SK-N-SH (cell line): ENCODE results near the gene LSP1. TPM values are rescaled to one million over a fixed set of nuclear protein-coding genes. Genes with fewer than 3 reads are reported as not detected.

Experiments
- CTCF ChIA-PET: fragments of 300-600, 350-600 bp; formaldehyde crosslinking; extraction: SDS; loops from one replicate; lab custom pipeline; 2021; lab: Yijun Ruan, JAX
- POLR2A ChIA-PET: fragments of 350-600 bp; sonication (Branson Sonifier 250); formaldehyde crosslinking; extraction: SDS; loops from one replicate; lab custom pipeline; 2020; ENCODE audit warnings: antibody characterized with exemption, inconsistent platforms; lab: Yijun Ruan, JAX
- DNase-seq: peaks from one replicate; pipeline ENCODE4 v3.0.0; 2012
- H2AFZ ChIP-seq: fragments of 200-600 bp; sonication (generic); 2 replicates; pipeline ENCODE4 v1.8.1; 2016; ENCODE audit warnings: antibody characterized with exemption, mild to moderate bottlenecking, low read depth
- H3F3A ChIP-seq: fragments of 200-600 bp; sonication (generic); replicated peaks from 2 replicates; pipeline ENCODE3; 2016; ENCODE audit warnings: antibody characterized with exemption, mild to moderate bottlenecking; ENCODE audit not compliant: insufficient read depth
- H3K27ac ChIP-seq, 2 experiments: fragments of 200-500 bp in 1 of 2; fragments of 200-600 bp in 1 of 2; sonication (Bioruptor generic) in 1 of 2; sonication (generic), shearing (Covaris generic) in 1 of 2; 2 replicates each; pipeline versions ENCODE4 v1.5.1 to v1.6.1; 2014 to 2016; ENCODE audit warnings: low read depth in 2 of 2, inconsistent platforms in 1 of 2, low read length in 1 of 2, mild to moderate bottlenecking in 1 of 2, mixed read lengths in 1 of 2
- H3K27me3 ChIP-seq: fragments of 200-600 bp; sonication (generic), shearing (Covaris generic); 2 replicates; pipeline ENCODE4 v1.6.1; 2016; ENCODE audit warnings: mixed run types; ENCODE audit not compliant: insufficient read depth
- H3K36me3 ChIP-seq, 2 experiments: fragments of 200-500 bp in 1 of 2; fragments of 200-600 bp in 1 of 2; sonication (Bioruptor generic) in 1 of 2; sonication (generic) in 1 of 2; replicated peaks in 1 of 2; 2 replicates each; pipeline versions ENCODE3 to v1.5.1; 2014 to 2016; ENCODE audit warnings: low read length in 1 of 2, mild to moderate bottlenecking in 1 of 2; ENCODE audit not compliant: insufficient read depth in 2 of 2, control insufficient read depth in 1 of 2
- H3K4me1 ChIP-seq, 2 experiments: fragments of 200-500 bp in 1 of 2; fragments of 200-600 bp in 1 of 2; sonication (Bioruptor generic) in 1 of 2; sonication (generic), shearing (Covaris generic) in 1 of 2; 2 replicates each; pipeline versions ENCODE4 v1.5.1 to v1.6.1; 2014 to 2016; ENCODE audit warnings: low read depth in 1 of 2, low read length in 1 of 2, mixed run types in 1 of 2; ENCODE audit not compliant: insufficient read depth in 2 of 2, control insufficient read depth in 1 of 2
- H3K4me2 ChIP-seq: fragments of 200-600 bp; sonication (generic), shearing (Covaris generic); 2 replicates; pipeline ENCODE4 v1.6.1; 2017; ENCODE audit warnings: mixed run types
- H3K4me3 ChIP-seq, 2 experiments: fragments of 200-500 bp in 1 of 2; fragments of 200-600 bp in 1 of 2; sonication (Bioruptor generic) in 1 of 2; sonication (generic), shearing (Covaris generic) in 1 of 2; 2 replicates each; pipeline versions ENCODE4 v1.5.1 to v1.8.1; 2014 to 2016; ENCODE audit warnings: low read depth in 2 of 2, inconsistent platforms in 1 of 2, low read length in 1 of 2, mild to moderate bottlenecking in 1 of 2, mixed read lengths in 1 of 2, moderate library complexity in 1 of 2
- H3K79me2 ChIP-seq: fragments of 200-600 bp; sonication (generic); 2 replicates; pipeline ENCODE4 v1.8.1; 2017; ENCODE audit warnings: mild to moderate bottlenecking; ENCODE audit not compliant: insufficient read depth
- H3K9ac ChIP-seq: fragments of 200-600 bp; sonication (generic); 2 replicates; pipeline ENCODE4 v1.6.1; 2017; ENCODE audit warnings: mixed run types
- H3K9me2 ChIP-seq: fragments of 200-600 bp; sonication (generic); 2 replicates; pipeline ENCODE4 v1.6.1; 2017; ENCODE audit warnings: mixed run types
- H3K9me3 ChIP-seq: fragments of 200-600 bp; sonication (generic); 2 replicates; pipeline ENCODE4 v1.6.1; 2017; ENCODE audit warnings: mixed run types, mild to moderate bottlenecking, moderate library complexity
- H4K20me1 ChIP-seq: fragments of 200-600 bp; sonication (generic); 2 replicates; pipeline ENCODE4 v1.6.1; 2017; ENCODE audit warnings: mild to moderate bottlenecking, mixed run types; ENCODE audit not compliant: insufficient read depth
- FOXM1 ChIP-seq: IDR thresholded peaks from 2 replicates; pipeline ENCODE4 v1.4.0; 2012; ENCODE audit warnings: low read depth, mild to moderate bottlenecking
- MXI1 ChIP-seq: IDR thresholded peaks from 2 replicates; pipeline ENCODE4 v1.6.1; 2012; ENCODE audit warnings: mild to moderate bottlenecking, low read depth, low read length, improper control_type of control experiment
- RFX5 ChIP-seq: IDR thresholded peaks from 2 replicates; pipeline ENCODE4 v1.6.1; 2012; ENCODE audit warnings: mild to moderate bottlenecking, improper control_type of control experiment, low read length
- RXRA ChIP-seq: IDR thresholded peaks from 2 replicates; pipeline ENCODE4 v1.4.0; 2012; ENCODE audit warnings: low read depth, mild to moderate bottlenecking, borderline replicate concordance
- SMC3 ChIP-seq: IDR thresholded peaks from 2 replicates; pipeline ENCODE4 v1.6.1; 2012; ENCODE audit warnings: low read depth, low read length, improper control_type of control experiment
- TEAD4 ChIP-seq: IDR thresholded peaks from 2 replicates; pipeline ENCODE4 v1.4.0; 2012; ENCODE audit warnings: mild to moderate bottlenecking, borderline replicate concordance; ENCODE audit not compliant: insufficient read depth
- WGBS: methylation state at CpG from one replicate; pipeline ENCODE4 v1.1.6; 2017; ENCODE audit warnings: low lambda C conversion rate; 5-methylcytosine and 5-hydroxymethylcytosine counted together
- polyA plus RNA-seq, 3 experiments: library from polyadenylated mRNA; depleted of rRNA; stranded (reverse); fragments of >200 nt; gene quantifications; 2 replicates each; pipeline ENCODE4 v1.2.3, GENCODE V29; 2012
- TF ChIP-seq, protein P1 (sequence below): IDR thresholded peaks from 2 replicates; pipeline ENCODE4 v1.4.0; 2012; ENCODE audit warnings: low read depth, borderline replicate concordance
- TF ChIP-seq, protein P2 (sequence below): IDR thresholded peaks from 2 replicates; pipeline ENCODE4 v1.4.0; 2012; ENCODE audit warnings: low read depth, borderline replicate concordance
- TF ChIP-seq, protein P3 (sequence below): IDR thresholded peaks from 2 replicates; pipeline ENCODE4; 2012
- TF ChIP-seq, protein P4 (sequence below): IDR thresholded peaks from 2 replicates; pipeline ENCODE4 v1.6.1; 2012; ENCODE audit warnings: mild to moderate bottlenecking, low read depth, low read length, moderate library complexity
- TF ChIP-seq, protein P5 (sequence below): fragments of 150-350 bp; IDR thresholded peaks from 2 replicates; pipeline ENCODE4 v1.6.1; 2016; ENCODE audit warnings: mild to moderate bottlenecking, low read depth, low read length

The LSP1 gene
- polyA plus RNA-seq, 1 of the 3 experiments (the other 2 are of a cell fraction): 0.38 TPM

DNA sequence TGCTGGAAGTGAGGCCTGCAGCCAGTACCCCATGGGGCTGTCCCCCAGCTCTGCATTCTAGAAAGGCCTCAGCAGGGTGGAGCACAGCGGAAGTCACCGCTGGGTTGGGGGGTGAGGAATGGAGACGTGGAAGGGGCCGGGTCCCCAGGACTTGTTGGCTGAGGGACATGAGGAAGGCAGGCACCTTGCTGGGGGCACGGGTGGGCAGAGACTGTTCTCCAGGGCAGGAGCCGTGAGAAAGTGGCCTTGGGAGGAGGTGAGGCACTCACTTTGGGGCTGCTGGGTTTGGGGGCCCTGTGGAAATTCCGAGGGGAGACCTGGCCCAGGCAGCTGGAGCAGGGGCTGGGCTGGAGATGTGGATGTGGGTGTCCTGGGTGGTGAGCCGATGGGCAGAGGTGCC is 9.1 kb upstream of the LSP1 start (continued):
- TF ChIP-seq SMC3: no peak
- no peak for TF ChIP-seq FOXM1
- TF ChIP-seq, all 33 proteins: peak for 0

DNA sequence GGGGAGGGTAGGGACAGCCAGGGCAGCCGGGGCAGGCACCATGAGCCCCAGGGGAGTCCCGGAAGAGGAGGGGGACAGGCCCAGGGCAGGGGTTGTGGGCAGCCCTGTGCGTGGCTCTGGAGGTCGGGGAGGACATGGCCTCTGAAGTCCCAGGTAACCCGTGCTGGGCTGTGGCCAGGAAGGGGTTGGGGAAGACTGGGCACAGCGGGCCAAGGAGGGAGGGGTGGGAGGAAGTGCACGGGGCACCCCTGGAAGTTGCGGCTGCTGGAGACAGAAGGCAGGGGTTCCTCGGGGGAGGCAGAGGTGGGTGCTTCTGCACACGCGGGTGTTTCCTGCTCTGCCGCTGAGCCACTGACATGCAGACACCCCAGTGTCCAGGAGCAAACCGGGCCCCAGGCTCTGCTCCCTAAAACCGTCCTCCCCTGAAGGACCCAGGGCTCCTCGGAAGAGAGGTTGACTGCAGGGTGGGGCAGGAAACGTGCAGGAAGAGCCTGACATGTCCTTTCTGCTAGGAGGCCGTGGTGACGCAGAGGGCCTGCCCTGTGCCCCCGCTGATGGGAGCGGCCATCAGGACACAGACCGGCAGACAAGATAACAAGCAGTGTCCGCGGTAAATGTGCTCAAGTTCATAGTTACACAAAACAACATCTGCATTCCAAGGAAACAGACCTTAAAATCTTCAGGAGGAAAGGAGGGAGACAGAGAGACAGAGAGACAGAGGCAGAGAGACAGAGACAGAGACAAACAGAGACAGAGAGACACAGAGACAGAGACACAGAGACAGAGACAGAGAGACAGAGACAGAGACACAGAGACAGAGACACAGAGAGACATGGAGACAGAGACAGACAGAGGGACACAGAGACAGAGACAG is 8.4 kb upstream of the LSP1 start:
- Histone ChIP-seq H3F3A (no peaks in the 10 kb centered on the region), H3K9me3 (no peaks in the 10 kb centered on the region), H3K79me2 (no peaks in the 10 kb centered on the region), H3K9me2 (no peaks in the 10 kb centered on the region), H3K27me3 (no peaks in the 10 kb centered on the region), H2AFZ (no peak overlapping the region)
- POLR2A ChIA-PET: no interaction called here
- TF ChIP-seq TEAD4: no peak
- no peak for TF ChIP-seq FOXM1
- TF ChIP-seq, protein P1, sequence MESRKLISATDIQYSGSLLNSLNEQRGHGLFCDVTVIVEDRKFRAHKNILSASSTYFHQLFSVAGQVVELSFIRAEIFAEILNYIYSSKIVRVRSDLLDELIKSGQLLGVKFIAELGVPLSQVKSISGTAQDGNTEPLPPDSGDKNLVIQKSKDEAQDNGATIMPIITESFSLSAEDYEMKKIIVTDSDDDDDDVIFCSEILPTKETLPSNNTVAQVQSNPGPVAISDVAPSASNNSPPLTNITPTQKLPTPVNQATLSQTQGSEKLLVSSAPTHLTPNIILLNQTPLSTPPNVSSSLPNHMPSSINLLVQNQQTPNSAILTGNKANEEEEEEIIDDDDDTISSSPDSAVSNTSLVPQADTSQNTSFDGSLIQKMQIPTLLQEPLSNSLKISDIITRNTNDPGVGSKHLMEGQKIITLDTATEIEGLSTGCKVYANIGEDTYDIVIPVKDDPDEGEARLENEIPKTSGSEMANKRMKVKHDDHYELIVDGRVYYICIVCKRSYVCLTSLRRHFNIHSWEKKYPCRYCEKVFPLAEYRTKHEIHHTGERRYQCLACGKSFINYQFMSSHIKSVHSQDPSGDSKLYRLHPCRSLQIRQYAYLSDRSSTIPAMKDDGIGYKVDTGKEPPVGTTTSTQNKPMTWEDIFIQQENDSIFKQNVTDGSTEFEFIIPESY: no peak
- TF ChIP-seq RFX5: no peak
- TF ChIP-seq, protein P2, sequence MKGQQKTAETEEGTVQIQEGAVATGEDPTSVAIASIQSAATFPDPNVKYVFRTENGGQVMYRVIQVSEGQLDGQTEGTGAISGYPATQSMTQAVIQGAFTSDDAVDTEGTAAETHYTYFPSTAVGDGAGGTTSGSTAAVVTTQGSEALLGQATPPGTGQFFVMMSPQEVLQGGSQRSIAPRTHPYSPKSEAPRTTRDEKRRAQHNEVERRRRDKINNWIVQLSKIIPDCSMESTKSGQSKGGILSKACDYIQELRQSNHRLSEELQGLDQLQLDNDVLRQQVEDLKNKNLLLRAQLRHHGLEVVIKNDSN: no peak
- TF ChIP-seq RXRA: no peak
- TF ChIP-seq, protein P3, sequence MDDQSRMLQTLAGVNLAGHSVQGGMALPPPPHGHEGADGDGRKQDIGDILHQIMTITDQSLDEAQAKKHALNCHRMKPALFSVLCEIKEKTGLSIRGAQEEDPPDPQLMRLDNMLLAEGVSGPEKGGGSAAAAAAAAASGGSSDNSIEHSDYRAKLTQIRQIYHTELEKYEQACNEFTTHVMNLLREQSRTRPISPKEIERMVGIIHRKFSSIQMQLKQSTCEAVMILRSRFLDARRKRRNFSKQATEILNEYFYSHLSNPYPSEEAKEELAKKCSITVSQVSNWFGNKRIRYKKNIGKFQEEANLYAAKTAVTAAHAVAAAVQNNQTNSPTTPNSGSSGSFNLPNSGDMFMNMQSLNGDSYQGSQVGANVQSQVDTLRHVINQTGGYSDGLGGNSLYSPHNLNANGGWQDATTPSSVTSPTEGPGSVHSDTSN: no peak
- TF ChIP-seq, all 33 proteins: peak for 0
- CTCF ChIA-PET: interaction anchor here (20.8 kb wide), 1 partner anchor 306 kb away, joined by 478 read pairs; the partner anchor contains the start of gene IGF2
- Histone ChIP-seq H4K20me1 (no peaks in the 10 kb centered on the region), H3K36me3 (no peaks in the 10 kb centered on the region), H3K4me1 (peaks cover 0 to 2% of the 10 kb centered on the region in 2 experiments; a peak in 1 of 4 replicates), H3K27ac (no peak overlapping the region), H3K4me2 (no peak overlapping the region), H3K9ac (no peak overlapping the region), H3K4me3 (no peak overlapping the region)
- 68% methylated on average over 19 of the region's 23 CpGs for WGBS
- peak; percentile 66 for DNase-seq

DNA sequence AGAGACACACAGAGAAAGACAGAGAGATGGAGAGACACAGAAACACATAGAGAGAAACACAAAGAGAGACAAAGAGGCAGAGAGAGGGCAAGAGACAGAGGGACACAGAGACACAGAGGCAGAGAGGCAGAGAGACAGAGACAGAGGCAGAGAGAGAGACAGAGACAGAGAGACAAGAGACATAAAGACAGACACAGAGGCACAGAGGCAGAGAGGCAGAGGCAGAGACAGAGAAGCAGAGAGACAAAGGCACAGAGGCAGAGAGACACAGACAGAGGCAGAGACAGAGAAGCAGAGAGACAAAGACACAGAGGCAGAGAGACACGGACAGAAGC is 7.8 kb upstream of the LSP1 start:
- no peak overlapping the region for H3K9ac ChIP-seq
- H3K4me1 ChIP-seq: peaks cover 0 to 2% of the 10 kb centered on the region in 2 experiments; a peak in 1 of 4 replicates
- H3F3A ChIP-seq: no peaks in the 10 kb centered on the region
- H3K36me3 ChIP-seq: no peaks in the 10 kb centered on the region
- no peaks in the 10 kb centered on the region for H4K20me1 ChIP-seq
- no peak overlapping the region for H3K4me3 ChIP-seq
- H2AFZ ChIP-seq: no peak overlapping the region
- no peaks in the 10 kb centered on the region for H3K79me2 ChIP-seq
- H3K9me3 ChIP-seq: no peaks in the 10 kb centered on the region
- TF ChIP-seq, protein P4, sequence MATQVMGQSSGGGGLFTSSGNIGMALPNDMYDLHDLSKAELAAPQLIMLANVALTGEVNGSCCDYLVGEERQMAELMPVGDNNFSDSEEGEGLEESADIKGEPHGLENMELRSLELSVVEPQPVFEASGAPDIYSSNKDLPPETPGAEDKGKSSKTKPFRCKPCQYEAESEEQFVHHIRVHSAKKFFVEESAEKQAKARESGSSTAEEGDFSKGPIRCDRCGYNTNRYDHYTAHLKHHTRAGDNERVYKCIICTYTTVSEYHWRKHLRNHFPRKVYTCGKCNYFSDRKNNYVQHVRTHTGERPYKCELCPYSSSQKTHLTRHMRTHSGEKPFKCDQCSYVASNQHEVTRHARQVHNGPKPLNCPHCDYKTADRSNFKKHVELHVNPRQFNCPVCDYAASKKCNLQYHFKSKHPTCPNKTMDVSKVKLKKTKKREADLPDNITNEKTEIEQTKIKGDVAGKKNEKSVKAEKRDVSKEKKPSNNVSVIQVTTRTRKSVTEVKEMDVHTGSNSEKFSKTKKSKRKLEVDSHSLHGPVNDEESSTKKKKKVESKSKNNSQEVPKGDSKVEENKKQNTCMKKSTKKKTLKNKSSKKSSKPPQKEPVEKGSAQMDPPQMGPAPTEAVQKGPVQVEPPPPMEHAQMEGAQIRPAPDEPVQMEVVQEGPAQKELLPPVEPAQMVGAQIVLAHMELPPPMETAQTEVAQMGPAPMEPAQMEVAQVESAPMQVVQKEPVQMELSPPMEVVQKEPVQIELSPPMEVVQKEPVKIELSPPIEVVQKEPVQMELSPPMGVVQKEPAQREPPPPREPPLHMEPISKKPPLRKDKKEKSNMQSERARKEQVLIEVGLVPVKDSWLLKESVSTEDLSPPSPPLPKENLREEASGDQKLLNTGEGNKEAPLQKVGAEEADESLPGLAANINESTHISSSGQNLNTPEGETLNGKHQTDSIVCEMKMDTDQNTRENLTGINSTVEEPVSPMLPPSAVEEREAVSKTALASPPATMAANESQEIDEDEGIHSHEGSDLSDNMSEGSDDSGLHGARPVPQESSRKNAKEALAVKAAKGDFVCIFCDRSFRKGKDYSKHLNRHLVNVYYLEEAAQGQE: no peak
- TF ChIP-seq MXI1 (no peak), RFX5 (no peak)
- TF ChIP-seq, protein P5, sequence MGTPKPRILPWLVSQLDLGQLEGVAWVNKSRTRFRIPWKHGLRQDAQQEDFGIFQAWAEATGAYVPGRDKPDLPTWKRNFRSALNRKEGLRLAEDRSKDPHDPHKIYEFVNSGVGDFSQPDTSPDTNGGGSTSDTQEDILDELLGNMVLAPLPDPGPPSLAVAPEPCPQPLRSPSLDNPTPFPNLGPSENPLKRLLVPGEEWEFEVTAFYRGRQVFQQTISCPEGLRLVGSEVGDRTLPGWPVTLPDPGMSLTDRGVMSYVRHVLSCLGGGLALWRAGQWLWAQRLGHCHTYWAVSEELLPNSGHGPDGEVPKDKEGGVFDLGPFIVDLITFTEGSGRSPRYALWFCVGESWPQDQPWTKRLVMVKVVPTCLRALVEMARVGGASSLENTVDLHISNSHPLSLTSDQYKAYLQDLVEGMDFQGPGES: no peak
- CTCF ChIA-PET: interaction anchor here (4.6 kb wide), 1 partner anchor 13 kb away, joined by 28 read pairs; no protein-coding TSS in a partner anchor
- no peak for DNase-seq
- H3K4me2 ChIP-seq: no peak overlapping the region
- POLR2A ChIA-PET: no interaction called here
- whole genome bisulfite sequencing: 50% methylated on average over 1 of the region's 1 CpG
- H3K27me3 ChIP-seq: no peaks in the 10 kb centered on the region
- no peaks in the 10 kb centered on the region for H3K9me2 ChIP-seq
- no peak overlapping the region for H3K27ac ChIP-seq
